GM12872 (cell line): Measurements from ENCODE around the gene DCAF5.

ENCODE experiments used
- CTCF ChIP-seq: IDR thresholded peaks from 3 replicates; pipeline ENCODE4 v1.5.1; 2011; ENCODE audit warnings: low read depth, mild to moderate bottlenecking, low read length, moderate library complexity; ENCODE audit not compliant: insufficient read depth

The DCAF5 gene

DNA sequence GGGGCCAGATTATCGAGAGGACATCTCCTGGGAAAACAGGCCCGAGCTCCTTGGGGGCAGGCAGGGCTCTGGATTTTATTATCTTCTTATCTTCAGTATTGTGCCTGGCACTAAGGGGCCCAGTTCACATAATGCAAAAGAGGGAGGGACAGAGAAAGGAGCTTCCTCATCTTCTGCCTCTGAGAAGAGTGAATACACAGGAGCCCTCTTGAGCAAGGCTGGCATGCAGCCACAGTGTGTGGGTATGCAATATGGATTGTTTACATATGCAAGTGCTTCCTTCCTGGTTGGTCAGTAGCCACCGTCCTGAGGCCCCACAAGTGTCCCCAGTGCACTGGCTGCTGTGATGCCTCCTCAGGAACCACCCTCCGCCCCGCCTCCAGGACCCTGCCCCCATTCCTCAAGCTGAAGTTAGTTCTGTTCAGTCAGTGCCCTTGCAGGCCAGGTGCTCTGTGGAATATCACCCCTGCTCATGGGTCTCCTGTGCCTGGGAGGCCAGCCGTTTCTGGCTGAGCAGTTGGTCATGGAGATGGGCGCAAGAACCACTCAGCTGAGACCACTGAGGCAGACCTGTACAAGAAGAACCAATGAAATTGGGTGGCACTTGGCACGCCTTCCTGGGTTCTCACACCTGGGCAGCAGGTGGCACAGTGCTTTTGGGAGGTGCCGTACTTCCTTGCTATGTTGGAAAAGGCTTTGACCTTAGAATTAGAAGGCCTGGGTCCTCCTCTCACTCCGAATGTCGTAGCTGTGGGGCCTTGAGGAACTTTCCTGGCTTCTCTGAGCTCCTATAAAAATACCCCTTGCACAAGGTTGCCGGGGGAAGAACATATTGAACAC is 138.8 kb downstream of the DCAF5 start:
- TF ChIP-seq CTCF = no peak

GRCh38 chr14:69012256-69012953 is 140.5 kb downstream of the DCAF5 start:
- TF ChIP-seq CTCF = no peak

- TF ChIP-seq CTCF = no peak
Observed at GRCh38 chr14:69010648-69011047, 142.3 kb downstream of the DCAF5 start.

GRCh38 chr14:69008421-69008884 is 144.5 kb downstream of the DCAF5 start:
- no peak for TF ChIP-seq CTCF

GRCh38 chr14:69006346-69006745 is 146.6 kb downstream of the DCAF5 start:
- TF ChIP-seq CTCF = no peak

DNA sequence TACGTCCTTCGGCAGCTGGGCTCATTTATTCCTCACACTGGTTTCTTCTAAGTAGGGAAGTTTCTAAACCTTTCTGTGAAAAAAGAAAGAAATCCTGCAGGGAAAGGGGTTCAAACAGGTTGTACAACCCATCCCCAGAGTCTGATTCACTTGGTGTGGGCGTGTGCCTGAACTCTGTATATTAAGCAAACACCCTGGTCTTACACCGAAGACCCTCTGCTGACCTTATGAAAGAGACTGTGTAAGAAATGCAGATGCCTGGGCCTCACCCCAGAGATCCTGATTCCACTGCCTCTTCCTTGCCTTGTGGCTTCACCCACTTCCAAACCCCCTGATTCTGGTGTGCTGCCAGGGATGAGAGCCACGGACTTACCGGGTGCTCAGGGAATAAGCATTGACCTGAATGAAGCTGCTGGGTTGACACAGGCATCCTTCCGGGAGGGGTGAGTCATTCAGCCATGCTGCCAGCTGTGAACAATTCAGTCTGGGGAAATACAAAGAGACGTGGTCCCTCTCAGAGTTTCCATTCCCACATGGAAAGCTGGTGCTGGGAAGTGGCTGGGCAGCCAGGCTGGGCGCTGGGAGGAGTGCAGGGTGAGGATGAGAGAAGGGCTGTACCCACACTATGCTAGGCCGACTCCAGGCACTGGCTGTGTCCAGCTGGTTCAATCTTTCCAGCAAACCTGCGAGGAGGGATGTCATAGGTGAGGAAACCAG is 147.3 kb downstream of the DCAF5 start:
- no peak for TF ChIP-seq CTCF
